ENCODE results near the gene RANBP10.

The RANBP10 gene

GRCh38 chr16:67828651-67829050, 22.3 kb upstream of the RANBP10 start:
- DNase-seq (ENCODE audit: low read depth in 2 of 2), result no peak

- no peak for DNase-seq (ENCODE audit: low read depth in 2 of 2)
These were observed 19.5 kb upstream of the RANBP10 start for GRCh38 chr16:67825906-67826305.

GRCh38 chr16:67825119-67825518, 18.8 kb upstream of the RANBP10 start:
- no peak for DNase-seq (ENCODE audit: low read depth in 2 of 2)

GRCh38 chr16:67822511-67822910, 16.2 kb upstream of the RANBP10 start:
- no peak for DNase-seq (ENCODE audit: low read depth in 2 of 2)

- no peak for DNase-seq (ENCODE audit: low read depth in 2 of 2)
These were observed 14.4 kb upstream of the RANBP10 start for GRCh38 chr16:67820608-67821259.

GRCh38 chr16:67814567-67814966, 8.2 kb upstream of the RANBP10 start:
- DNase-seq (ENCODE audit: low read depth in 2 of 2), result no peak

- no peak for DNase-seq (ENCODE audit: low read depth in 2 of 2)
These were observed 5.5 kb upstream of the RANBP10 start for GRCh38 chr16:67811899-67812298.

GRCh38 chr16:67807148-67807682, 855 bp upstream of the RANBP10 start:
- no peak for DNase-seq (ENCODE audit: low read depth in 2 of 2)

- DNase-seq (ENCODE audit: low read depth in 2 of 2), result no peak
These were observed 487 bp downstream of the RANBP10 start for GRCh38 chr16:67805718-67806427.

- no peak for DNase-seq (ENCODE audit: low read depth in 2 of 2)
These were observed 1.4 kb downstream of the RANBP10 start for GRCh38 chr16:67804853-67805542.

GRCh38 chr16:67803894-67804293, 2.5 kb downstream of the RANBP10 start:
- DNase-seq (ENCODE audit: low read depth in 2 of 2), result no peak

GRCh38 chr16:67801883-67802282, 4.5 kb downstream of the RANBP10 start:
- DNase-seq (ENCODE audit: low read depth in 2 of 2), result no peak

GRCh38 chr16:67801241-67801640, 5.1 kb downstream of the RANBP10 start:
- no peak for DNase-seq (ENCODE audit: low read depth in 2 of 2)

GRCh38 chr16:67800338-67800926, 5.9 kb downstream of the RANBP10 start:
- DNase-seq (ENCODE audit: low read depth in 2 of 2), result no peak

GRCh38 chr16:67796099-67796718, 10.2 kb downstream of the RANBP10 start:
- DNase-seq (ENCODE audit: low read depth in 2 of 2), result no peak

GRCh38 chr16:67790071-67790470, 16.3 kb downstream of the RANBP10 start:
- DNase-seq (ENCODE audit: low read depth in 2 of 2), result no peak

GRCh38 chr16:67786491-67786890, 19.9 kb downstream of the RANBP10 start:
- DNase-seq (ENCODE audit: low read depth in 2 of 2), result no peak

GRCh38 chr16:67783353-67783725, 23.0 kb downstream of the RANBP10 start:
- no peak for DNase-seq (ENCODE audit: low read depth in 2 of 2)

GRCh38 chr16:67782567-67783352, 23.6 kb downstream of the RANBP10 start:
- DNase-seq (ENCODE audit: low read depth in 2 of 2), result no peak

- no peak for DNase-seq (ENCODE audit: low read depth in 2 of 2)
These were observed 24.8 kb downstream of the RANBP10 start for GRCh38 chr16:67781565-67781921.
